GM21529 (cell line): ENCODE measurements around the gene CUBN.

Experiments
- ATAC-seq: cut with Tn5 transposase; IDR thresholded peaks from one replicate; pipeline ENCODE4 v1.9.1; 2021; ENCODE audit not compliant: unreplicated experiment

The CUBN gene

GRCh38 chr10:16798571-16798970 lies 331.0 kb downstream of the CUBN start:
- no peak for ATAC-seq

GRCh38 chr10:16795410-16796073 lies 334.1 kb downstream of the CUBN start:
- ATAC-seq, result no peak

GRCh38 chr10:16794005-16794404 lies 335.6 kb downstream of the CUBN start:
- ATAC-seq, result no peak

- ATAC-seq, result no peak
Observed at GRCh38 chr10:16792675-16793074, 336.9 kb downstream of the CUBN start.

- ATAC-seq, result no peak
Observed at GRCh38 chr10:16789765-16790164, 339.8 kb downstream of the CUBN start.

- ATAC-seq, result no peak
Observed at GRCh38 chr10:16789261-16789660, 340.4 kb downstream of the CUBN start.

GRCh38 chr10:16788778-16789177 lies 340.8 kb downstream of the CUBN start:
- ATAC-seq, result no peak

GRCh38 chr10:16788125-16788524 lies 341.5 kb downstream of the CUBN start:
- no peak for ATAC-seq

- no peak for ATAC-seq
Observed at GRCh38 chr10:16787361-16787791, 342.2 kb downstream of the CUBN start.

- ATAC-seq, result no peak
Observed at GRCh38 chr10:16780338-16780880, 349.2 kb downstream of the CUBN start.

GRCh38 chr10:16779384-16779915 lies 350.2 kb downstream of the CUBN start:
- ATAC-seq, result peak; percentile 81

GRCh38 chr10:16777473-16778370 lies 351.9 kb downstream of the CUBN start:
- ATAC-seq, result peak; percentile 52

- ATAC-seq, result no peak
Observed at GRCh38 chr10:16776896-16777295, 352.7 kb downstream of the CUBN start.
